GM12892 (cell line): ENCODE data around the gene HSPB6.

ENCODE experiments used
- DNase-seq: peaks from one replicate; pipeline ENCODE4 v3.0.0; 2011; ENCODE audit not compliant: insufficient read length
- FAIRE-seq: peaks from 2 replicates; lab custom pipeline; 2011; peaks lifted over from hg19 to GRCh38; lab: Jason Lieb, UNC
- POLR2A ChIP-seq: IDR thresholded peaks from 2 replicates; pipeline ENCODE4 v1.6.1; 2011; ENCODE audit warnings: low read depth, low read length, control low read depth
- POLR2AphosphoS5 ChIP-seq: IDR thresholded peaks from 2 replicates; pipeline ENCODE4 v1.6.1; 2011; ENCODE audit warnings: low read depth, low read length, control low read depth
- TAF1 ChIP-seq: IDR thresholded peaks from 2 replicates; pipeline ENCODE4 v1.6.1; 2011; ENCODE audit warnings: low read depth, mild to moderate bottlenecking, control low read depth, low read length, borderline replicate concordance

HSPB6 gene

GRCh38 chr19:35783469-35784434 is 26.9 kb upstream of the HSPB6 start:
- no peak for TF ChIP-seq TAF1
- TF ChIP-seq POLR2A, result no peak
- no peak for TF ChIP-seq POLR2AphosphoS5
- FAIRE-seq (no peak), DNase-seq (no peak)

DNA sequence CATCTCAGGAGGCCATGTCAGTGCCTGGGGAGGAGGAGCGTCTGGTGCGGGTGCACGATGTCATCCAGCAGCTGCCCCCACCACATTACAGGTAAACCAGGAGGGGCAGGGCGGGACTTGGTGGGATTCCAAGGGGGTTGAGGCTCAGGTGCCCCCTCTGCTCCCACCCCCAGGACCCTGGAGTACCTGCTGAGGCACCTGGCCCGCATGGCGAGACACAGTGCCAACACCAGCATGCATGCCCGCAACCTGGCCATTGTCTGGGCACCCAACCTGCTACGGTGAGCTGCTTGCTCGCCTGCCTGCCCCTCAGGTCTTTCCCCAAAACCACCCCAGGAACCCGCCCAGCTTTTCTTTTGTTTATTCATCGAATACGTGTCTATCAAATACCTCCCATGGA is 25.8 kb upstream of the HSPB6 start:
- TF ChIP-seq POLR2A, result no peak
- no peak for TF ChIP-seq POLR2AphosphoS5
- TF ChIP-seq TAF1, result no peak
- DNase-seq, result no peak
- FAIRE-seq, result no peak

DNA sequence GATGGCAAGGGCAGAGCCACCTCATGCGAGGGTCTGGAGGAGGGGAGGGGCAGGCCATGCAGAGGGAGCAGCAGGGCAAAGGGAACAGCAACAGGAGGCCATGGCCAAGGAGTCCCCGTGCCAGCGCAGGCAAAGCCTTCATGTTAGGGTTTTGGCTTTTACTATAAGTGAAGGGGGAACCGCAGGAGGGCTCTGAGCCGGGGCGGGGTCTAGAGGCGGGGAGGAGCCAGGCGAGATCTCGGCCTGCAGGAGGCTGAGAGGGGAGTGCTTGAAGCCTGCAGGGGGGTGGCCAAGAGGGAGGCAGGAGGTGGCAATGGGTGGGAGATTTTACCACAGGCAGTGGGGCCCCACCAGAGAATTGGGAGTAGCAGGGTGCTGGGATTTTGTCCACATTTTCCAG is 24.8 kb upstream of the HSPB6 start:
- FAIRE-seq, result no peak
- no peak for DNase-seq
- TF ChIP-seq TAF1, result no peak
- TF ChIP-seq POLR2AphosphoS5, result no peak
- TF ChIP-seq POLR2A, result no peak

DNA sequence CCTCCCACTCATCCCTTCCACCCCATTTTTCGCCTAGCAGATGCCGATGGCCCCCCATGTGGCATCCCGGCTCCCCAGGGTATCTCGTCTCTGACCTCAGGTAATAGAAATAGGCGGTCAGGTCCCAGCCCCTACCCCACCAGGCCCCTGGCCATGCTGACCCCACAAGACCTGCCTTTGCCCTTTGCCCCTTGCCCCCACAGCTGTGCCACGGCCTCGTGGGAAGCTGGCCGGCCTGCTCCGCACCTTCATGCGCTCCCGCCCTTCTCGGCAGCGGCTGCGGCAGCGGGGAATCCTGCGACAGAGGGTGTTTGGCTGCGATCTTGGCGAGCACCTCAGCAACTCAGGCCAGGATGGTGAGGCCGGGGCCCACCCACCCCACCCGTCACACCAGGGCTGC is 23.9 kb upstream of the HSPB6 start:
- DNase-seq, result no peak
- TF ChIP-seq POLR2A (no peak), POLR2AphosphoS5 (no peak), TAF1 (no peak)
- FAIRE-seq, result no peak

DNA sequence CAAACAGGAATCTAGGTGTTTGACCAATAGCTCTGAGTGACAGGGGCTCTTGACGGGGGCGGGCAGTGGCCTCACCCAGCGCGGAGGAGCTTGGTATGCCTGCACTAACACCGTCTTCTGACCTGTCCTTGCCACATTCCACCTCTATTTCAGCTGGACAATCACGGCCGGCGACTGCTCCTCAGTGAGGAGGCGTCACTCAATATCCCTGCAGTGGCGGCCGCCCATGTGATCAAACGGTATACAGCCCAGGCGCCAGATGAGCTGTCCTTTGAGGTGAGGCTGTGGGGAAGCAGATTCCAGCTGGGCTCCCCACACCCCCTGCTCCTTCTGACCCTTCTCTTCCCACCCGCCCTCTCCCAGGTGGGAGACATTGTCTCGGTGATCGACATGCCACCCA is 23.2 kb upstream of the HSPB6 start:
- no peak for FAIRE-seq
- DNase-seq, result no peak
- TF ChIP-seq POLR2A, result no peak
- no peak for TF ChIP-seq POLR2AphosphoS5
- TF ChIP-seq TAF1, result no peak

GRCh38 chr19:35779033-35779432 is 22.2 kb upstream of the HSPB6 start:
- FAIRE-seq, result no peak
- no peak for TF ChIP-seq POLR2A
- TF ChIP-seq TAF1, result no peak
- no peak for TF ChIP-seq POLR2AphosphoS5
- no peak for DNase-seq

DNA sequence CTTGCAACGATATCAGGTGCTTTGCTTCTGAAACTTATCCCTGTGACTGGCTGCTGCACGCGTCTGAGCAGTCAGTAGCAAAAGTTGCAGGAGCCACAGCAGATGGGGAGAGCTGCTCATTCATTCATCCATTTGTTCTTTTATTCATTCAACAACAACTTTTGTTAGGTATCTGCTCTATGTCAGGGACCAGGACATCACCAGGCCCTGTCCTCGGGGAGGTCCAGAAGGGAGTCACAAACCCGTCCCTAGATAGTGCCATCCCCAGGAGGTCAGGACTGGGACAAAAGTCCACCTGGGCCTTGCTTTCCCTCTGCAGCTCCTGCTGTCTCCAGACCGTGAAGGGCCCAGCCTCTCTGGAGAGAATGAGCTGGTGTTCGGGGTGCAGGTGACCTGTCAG is 21.1 kb upstream of the HSPB6 start:
- no peak for TF ChIP-seq POLR2A
- TF ChIP-seq TAF1, result no peak
- TF ChIP-seq POLR2AphosphoS5, result no peak
- DNase-seq (no peak), FAIRE-seq (no peak)

GRCh38 chr19:35777086-35777841 is 20.4 kb upstream of the HSPB6 start:
- TF ChIP-seq TAF1, result no peak
- no peak for TF ChIP-seq POLR2A
- no peak for TF ChIP-seq POLR2AphosphoS5
- FAIRE-seq (peak; percentile 36), DNase-seq (no peak)

GRCh38 chr19:35776102-35776788 is 19.4 kb upstream of the HSPB6 start:
- DNase-seq, result no peak
- peak; percentile 33 for FAIRE-seq
- TF ChIP-seq TAF1 (no peak), POLR2A (no peak), POLR2AphosphoS5 (no peak)

- DNase-seq, result peak; percentile 98
- TF ChIP-seq POLR2A (peak; percentile 67; the same call in 1 of the 2 replicates), TAF1 (no peak)
- FAIRE-seq, result peak; percentile 88
These were observed 18.7 kb upstream of the HSPB6 start, which contains the start of gene ARHGAP33 for GRCh38 chr19:35775298-35776101. Gene ARHGAP33 (plus strand): TSS chr19:35775564. CDS start chr19:35775659, 95 bp downstream.

- FAIRE-seq, result no peak
- TF ChIP-seq POLR2AphosphoS5 (no peak), TAF1 (no peak), POLR2A (no peak)
- DNase-seq, result no peak
These were observed 18.1 kb upstream of the HSPB6 start for GRCh38 chr19:35775046-35775297.
